Measurements from ENCODE around the gene YOD1. TPM values are rescaled to one million over a fixed set of nuclear protein-coding genes. Genes with fewer than 3 reads are reported as not detected.

The YOD1 gene
- total RNA-seq, 8 experiments from 2014 or later, result 5.9 to 31.6 (median 17.3) TPM

- no peak overlapping the region for H3K27ac ChIP-seq
- in situ Hi-C loops (cut with MboI; ENCODE audit: low pct_unique_long_range_greater_than_20kb in 2 of 9, low sequenced_read_pairs in 9 of 9, unreplicated experiment in 9 of 9), result no loop called here
- no peak for ATAC-seq (replicated peaks in 6 of 8)
- H3K4me3 ChIP-seq, result no peak overlapping the region
- no peaks in the 10 kb centered on the region for H3K4me1 ChIP-seq (replicated peaks in 1 of 2)
- WGBS, 10 experiments, result 15 to 83% (median 56%) methylated on average over 1 to 7 of the region's 7 CpGs
Observed at GRCh38 chr1:207017615-207018559, 33.1 kb downstream of the YOD1 start.

- ATAC-seq (replicated peaks in 6 of 8), result no peak
- no peaks in the 10 kb centered on the region for H3K4me1 ChIP-seq (replicated peaks in 1 of 2)
- no peak overlapping the region for H3K4me3 ChIP-seq
- 50 to 100% (median 91%) methylated on average over 1 to 3 of the region's 3 CpGs; no CpG with 5 or more reads in 5 of the 10 experiments for WGBS, 10 experiments
- no peak overlapping the region for H3K27ac ChIP-seq
- in situ Hi-C loops (cut with MboI; ENCODE audit: low pct_unique_long_range_greater_than_20kb in 2 of 9, low sequenced_read_pairs in 9 of 9, unreplicated experiment in 9 of 9), result no loop called here
Observed at GRCh38 chr1:207015791-207016190, 35.2 kb downstream of the YOD1 start.

DNA sequence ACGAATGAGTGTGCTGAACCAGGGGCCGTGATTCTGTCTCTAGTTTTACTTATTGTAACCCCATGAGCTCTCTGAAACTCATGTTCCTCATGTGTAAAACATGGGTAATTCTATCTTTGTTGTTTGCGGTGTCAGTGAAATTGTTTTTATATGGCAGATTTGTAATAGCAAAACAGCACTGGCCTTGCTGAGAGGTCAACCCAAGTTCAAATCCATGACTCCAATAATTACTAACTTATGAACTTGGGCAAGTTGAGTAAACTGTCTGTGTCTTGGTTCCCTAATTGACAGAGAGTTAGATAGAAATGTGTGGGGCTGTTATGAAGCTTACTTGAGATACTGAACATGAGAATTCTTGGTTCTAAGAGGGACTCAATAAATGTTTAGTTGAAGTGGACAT lies 36.3 kb downstream of the YOD1 start:
- WGBS, 10 experiments, result 52 to 88% (median 73%) methylated on average over 1 to 3 of the region's 3 CpGs; no CpG with 5 or more reads in 2 of the 10 experiments
- Histone ChIP-seq H3K27ac (no peak overlapping the region), H3K4me1 (replicated peaks in 1 of 2) (no peaks in the 10 kb centered on the region), H3K4me3 (no peak overlapping the region)
- ATAC-seq (replicated peaks in 6 of 8), result no peak
- in situ Hi-C loops (cut with MboI; ENCODE audit: low pct_unique_long_range_greater_than_20kb in 2 of 9, low sequenced_read_pairs in 9 of 9, unreplicated experiment in 9 of 9), result no loop called here

DNA sequence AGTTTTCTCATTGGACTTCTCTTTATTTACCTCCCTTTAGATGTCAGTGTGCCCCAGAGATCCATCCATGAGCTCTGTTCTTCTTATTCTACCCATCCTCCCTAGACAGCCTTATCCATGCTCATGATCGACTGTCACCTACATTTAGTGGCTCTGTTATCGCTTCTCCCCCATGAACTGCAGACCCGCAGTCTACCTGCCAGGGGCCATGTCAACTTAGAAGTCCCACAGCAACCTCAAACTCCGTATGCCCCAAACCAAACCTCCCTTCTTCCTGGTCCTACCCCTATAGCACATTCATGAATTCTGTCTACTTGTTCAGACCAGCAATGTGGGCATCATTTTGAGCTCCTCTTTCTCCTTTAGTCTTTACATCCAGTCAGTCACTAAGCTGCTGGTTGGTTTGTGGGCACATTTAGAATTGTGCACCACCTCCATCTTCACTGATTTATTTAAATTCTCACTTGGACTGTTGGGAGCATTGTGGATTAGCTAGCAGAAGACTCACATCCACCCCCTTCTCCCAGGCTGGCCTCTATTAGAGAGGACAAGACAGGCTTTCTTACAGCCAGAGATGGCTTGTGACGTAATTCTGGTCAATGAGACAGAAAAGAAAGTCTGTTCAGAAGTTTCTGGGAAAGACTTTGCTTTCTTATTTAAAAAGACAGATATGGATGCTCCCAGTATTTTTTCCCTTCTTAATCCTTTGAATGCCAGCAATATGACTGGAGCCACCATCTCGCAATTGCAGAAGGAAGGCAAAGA lies 37.5 kb downstream of the YOD1 start:
- Histone ChIP-seq H3K4me1 (replicated peaks in 1 of 2) (no peaks in the 10 kb centered on the region), H3K27ac (no peak overlapping the region), H3K4me3 (no peak overlapping the region)
- no peak for ATAC-seq (replicated peaks in 6 of 8)
- in situ Hi-C loops (cut with MboI; ENCODE audit: low pct_unique_long_range_greater_than_20kb in 2 of 9, low sequenced_read_pairs in 9 of 9, unreplicated experiment in 9 of 9), result no loop called here
- WGBS, 10 experiments, result 20 to 94% (median 88%) methylated on average over 2 to 6 of the region's 6 CpGs

- Histone ChIP-seq H3K4me3 (no peak overlapping the region), H3K27ac (no peak overlapping the region), H3K4me1 (replicated peaks in 1 of 2) (no peaks in the 10 kb centered on the region)
- WGBS, 10 experiments, result 89 to 100% (median 100%) methylated on average over 1 to 2 of the region's 2 CpGs; no CpG with 5 or more reads in 3 of the 10 experiments
- ATAC-seq (replicated peaks in 6 of 8), result no peak
- in situ Hi-C loops (cut with MboI; ENCODE audit: low pct_unique_long_range_greater_than_20kb in 2 of 9, low sequenced_read_pairs in 9 of 9, unreplicated experiment in 9 of 9), result no loop called here
Observed at GRCh38 chr1:207010726-207011125, 40.3 kb downstream of the YOD1 start.

DNA sequence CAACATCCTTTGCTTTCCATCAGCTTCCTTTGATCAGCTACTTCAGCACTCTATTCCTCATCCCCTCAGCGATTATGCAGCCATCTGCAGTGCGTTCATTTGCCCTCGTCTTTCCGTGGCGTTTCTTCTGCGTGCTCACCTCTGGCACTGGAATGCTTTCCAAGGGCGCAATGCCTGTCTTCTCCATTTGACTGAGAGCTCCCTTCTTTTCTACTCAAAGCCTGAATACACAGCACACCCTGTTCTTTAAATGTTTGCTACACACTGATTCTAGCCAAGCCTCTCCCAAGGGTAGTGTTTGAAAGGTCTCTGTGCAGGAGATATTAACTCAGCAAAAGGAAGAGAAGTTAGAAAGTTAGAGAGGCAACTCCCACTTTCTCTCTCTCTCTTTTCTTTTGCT lies 41.1 kb downstream of the YOD1 start:
- no peak for ATAC-seq (replicated peaks in 6 of 8)
- in situ Hi-C loops (cut with MboI; ENCODE audit: low pct_unique_long_range_greater_than_20kb in 2 of 9, low sequenced_read_pairs in 9 of 9, unreplicated experiment in 9 of 9), result no loop called here
- peak overlapping the region in 1 of 2 donors; percentile 16 for H3K27ac ChIP-seq
- 50 to 100% (median 83%) methylated on average over 1 to 7 of the region's 7 CpGs; no CpG with 5 or more reads in 1 of the 10 experiments for WGBS, 10 experiments
- no peaks in the 10 kb centered on the region for H3K4me1 ChIP-seq (replicated peaks in 1 of 2)
- no peak overlapping the region for H3K4me3 ChIP-seq

- in situ Hi-C loops (cut with MboI; ENCODE audit: low pct_unique_long_range_greater_than_20kb in 2 of 9, low sequenced_read_pairs in 9 of 9, unreplicated experiment in 9 of 9), result no loop called here
- Histone ChIP-seq H3K4me1 (replicated peaks in 1 of 2) (no peaks in the 10 kb centered on the region), H3K4me3 (no peak overlapping the region), H3K27ac (peak overlapping the region in 1 of 2 donors; percentile 16)
- no peak for ATAC-seq (replicated peaks in 6 of 8)
- WGBS, 10 experiments, result 50 to 100% (median 83%) methylated on average over 1 to 10 of the region's 10 CpGs; no CpG with 5 or more reads in 3 of the 10 experiments
Observed at GRCh38 chr1:207009182-207009850, 41.7 kb downstream of the YOD1 start.

- Histone ChIP-seq H3K4me3 (no peak overlapping the region), H3K4me1 (replicated peaks in 1 of 2) (no peaks in the 10 kb centered on the region), H3K27ac (no peak overlapping the region)
- WGBS, 10 experiments, result 0 to 82% (median 57%) methylated on average over 1 to 5 of the region's 5 CpGs
- ATAC-seq (replicated peaks in 6 of 8), result peak in 5 of 8 experiments; percentile 10 to 91 (median 87)
- in situ Hi-C loops (cut with MboI; ENCODE audit: low pct_unique_long_range_greater_than_20kb in 2 of 9, low sequenced_read_pairs in 9 of 9, unreplicated experiment in 9 of 9), result no loop called here
Observed at GRCh38 chr1:207007352-207008033, 43.5 kb downstream of the YOD1 start.

DNA sequence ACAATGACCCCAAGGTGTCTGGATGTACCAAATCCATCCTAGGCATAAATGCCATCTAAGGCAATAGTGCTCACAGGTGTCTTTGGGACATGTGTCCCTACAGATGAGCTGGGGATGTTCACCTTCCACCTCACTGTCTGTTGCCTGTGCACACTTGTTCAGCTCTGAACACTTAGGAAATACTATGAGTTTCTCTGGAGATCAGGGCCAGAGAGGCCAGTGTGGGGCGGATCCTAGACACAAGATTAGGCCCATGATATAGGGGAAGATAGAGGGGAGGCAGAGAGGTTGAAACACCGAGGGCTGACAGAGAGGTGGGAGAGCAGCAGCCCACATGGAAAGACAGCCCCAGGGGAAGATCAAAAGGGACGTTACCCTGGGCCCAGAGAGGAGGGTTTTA lies 44.1 kb downstream of the YOD1 start:
- Histone ChIP-seq H3K27ac (no peak overlapping the region), H3K4me3 (no peak overlapping the region), H3K4me1 (replicated peaks in 1 of 2) (no peaks in the 10 kb centered on the region)
- WGBS, 10 experiments, result 0 to 83% (median 80%) methylated on average over 1 to 3 of the region's 3 CpGs; no CpG with 5 or more reads in 4 of the 10 experiments
- in situ Hi-C loops (cut with MboI; ENCODE audit: low pct_unique_long_range_greater_than_20kb in 2 of 9, low sequenced_read_pairs in 9 of 9, unreplicated experiment in 9 of 9), result no loop called here
- ATAC-seq (replicated peaks in 6 of 8), result no peak

- Histone ChIP-seq H3K4me1 (replicated peaks in 1 of 2) (no peaks in the 10 kb centered on the region), H3K27ac (no peak overlapping the region), H3K4me3 (no peak overlapping the region)
- in situ Hi-C loops (cut with MboI; ENCODE audit: low pct_unique_long_range_greater_than_20kb in 2 of 9, low sequenced_read_pairs in 9 of 9, unreplicated experiment in 9 of 9), result no loop called here
- ATAC-seq (replicated peaks in 6 of 8), result no peak
- WGBS, 10 experiments, result 58 to 92% (median 80%) methylated on average over 2 to 3 of the region's 3 CpGs; no CpG with 5 or more reads in 5 of the 10 experiments
Observed at GRCh38 chr1:207006083-207006482, 44.9 kb downstream of the YOD1 start.

DNA sequence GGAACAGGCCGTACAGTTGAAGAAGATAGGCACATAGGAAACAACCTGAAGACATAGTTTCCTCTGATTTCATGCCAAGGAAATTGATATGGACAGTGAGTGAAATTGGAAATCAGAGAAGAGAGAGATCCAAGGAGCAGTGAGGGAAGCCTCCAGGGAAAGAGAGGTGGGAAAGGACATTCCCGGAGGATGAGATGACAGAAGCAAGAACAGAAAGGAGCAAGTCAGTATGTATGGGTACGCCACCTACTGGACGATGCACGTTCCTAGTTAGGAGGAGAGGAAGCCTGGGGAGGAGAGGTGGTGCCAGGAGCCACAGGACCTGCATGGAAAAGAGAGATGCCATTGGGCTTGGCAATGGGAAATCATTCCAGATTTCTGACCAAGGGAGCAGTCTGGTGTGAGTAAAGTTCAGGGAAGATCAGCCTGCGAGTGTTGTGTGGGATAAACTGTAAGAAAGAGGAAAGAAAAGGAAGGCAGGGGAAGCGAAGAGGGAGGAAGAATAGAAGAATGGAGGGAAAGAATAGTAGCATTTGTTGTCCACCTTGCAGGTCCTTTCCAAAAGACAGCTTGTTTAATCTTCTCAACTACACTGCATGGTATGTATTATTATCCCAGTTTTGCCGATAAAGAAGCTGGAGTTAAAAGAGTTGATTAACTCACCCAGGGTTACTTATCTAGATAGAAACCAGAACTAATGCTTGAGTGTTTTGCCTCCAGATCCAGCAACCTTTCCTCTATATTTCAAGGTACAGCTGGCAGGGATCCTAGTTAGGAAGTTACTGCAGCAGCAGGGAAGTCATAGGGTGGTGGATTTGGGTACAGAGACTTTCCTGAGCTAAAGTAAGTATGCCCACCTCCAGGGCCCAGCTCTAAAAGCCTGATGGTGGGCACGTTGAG lies 45.8 kb downstream of the YOD1 start:
- H3K4me1 ChIP-seq (replicated peaks in 1 of 2), result no peaks in the 10 kb centered on the region
- H3K4me3 ChIP-seq, result no peak overlapping the region
- in situ Hi-C loops (cut with MboI; ENCODE audit: low pct_unique_long_range_greater_than_20kb in 2 of 9, low sequenced_read_pairs in 9 of 9, unreplicated experiment in 9 of 9), result no loop called here
- no peak overlapping the region for H3K27ac ChIP-seq
- WGBS, 10 experiments, result 31 to 80% (median 41%) methylated on average over 2 to 9 of the region's 9 CpGs
- ATAC-seq (replicated peaks in 6 of 8), result peak in 5 of 8 experiments; percentile 38 to 83 (median 66)

- WGBS, 10 experiments, result 20 to 81% (median 71%) methylated on average over 1 to 4 of the region's 4 CpGs; no CpG with 5 or more reads in 3 of the 10 experiments
- Histone ChIP-seq H3K27ac (no peak overlapping the region), H3K4me3 (no peak overlapping the region), H3K4me1 (replicated peaks in 1 of 2) (no peaks in the 10 kb centered on the region)
- in situ Hi-C loops (cut with MboI; ENCODE audit: low pct_unique_long_range_greater_than_20kb in 2 of 9, low sequenced_read_pairs in 9 of 9, unreplicated experiment in 9 of 9), result no loop called here
- no peak for ATAC-seq (replicated peaks in 6 of 8)
Observed at GRCh38 chr1:207003210-207003609, 47.8 kb downstream of the YOD1 start.

All from motor neuron (in vitro differentiated cells).